ENCODE data around the gene ZDHHC22. TPM values are rescaled to one million over a fixed set of nuclear protein-coding genes. Genes with fewer than 3 reads are reported as not detected.

The ZDHHC22 gene
- total RNA-seq, 2 experiments from 2014 or later = not detected

GRCh38 chr14:77107228-77107627 lies 34.4 kb downstream of the ZDHHC22 start:
- no peaks in the 10 kb centered on the region for H3K27me3 Mint-ChIP-seq

GRCh38 chr14:77106666-77107065 lies 34.9 kb downstream of the ZDHHC22 start:
- Mint-ChIP-seq H3K36me3 (peaks cover 10% of the 10 kb centered on the region), H3K9me3 (no peaks in the 10 kb centered on the region), H3K27me3 (no peaks in the 10 kb centered on the region), H3K27ac (no peak overlapping the region), H3K4me1 (no peaks in the 10 kb centered on the region), H3K4me3 (no peak overlapping the region)
- DNase-seq = no peak

More at GRCh38 chr14:77107228-77107627, 34.4 kb downstream of the ZDHHC22 start:
- Mint-ChIP-seq H3K27ac (no peak overlapping the region), H3K4me1 (no peaks in the 10 kb centered on the region), H3K4me3 (no peak overlapping the region), H3K36me3 (peaks cover 10% of the 10 kb centered on the region), H3K9me3 (no peaks in the 10 kb centered on the region)
- no peak for DNase-seq

GRCh38 chr14:77105145-77105939 lies 36.2 kb downstream of the ZDHHC22 start:
- Mint-ChIP-seq H3K4me1 (peaks cover 3% of the 10 kb centered on the region), H3K9me3 (no peaks in the 10 kb centered on the region), H3K36me3 (peaks cover 9% of the 10 kb centered on the region), H3K27me3 (no peaks in the 10 kb centered on the region), H3K4me3 (no peak overlapping the region), H3K27ac (no peak overlapping the region)
- DNase-seq = no peak

- H3K9me3 Mint-ChIP-seq = no peaks in the 10 kb centered on the region
- no peak overlapping the region for H3K27ac Mint-ChIP-seq
- H3K4me1 Mint-ChIP-seq = peaks cover 8% of the 10 kb centered on the region
- peaks cover 7% of the 10 kb centered on the region for H3K36me3 Mint-ChIP-seq
- H3K27me3 Mint-ChIP-seq = no peaks in the 10 kb centered on the region
- no peak overlapping the region for H3K4me3 Mint-ChIP-seq
- DNase-seq = no peak
These were observed 37.2 kb downstream of the ZDHHC22 start for GRCh38 chr14:77104393-77104792.

- no peak overlapping the region for H3K27ac Mint-ChIP-seq
- H3K4me1 Mint-ChIP-seq = peaks cover 13% of the 10 kb centered on the region
- H3K27me3 Mint-ChIP-seq = no peaks in the 10 kb centered on the region
- peaks cover 7% of the 10 kb centered on the region for H3K36me3 Mint-ChIP-seq
- no peak overlapping the region for H3K4me3 Mint-ChIP-seq
- H3K9me3 Mint-ChIP-seq = no peaks in the 10 kb centered on the region
- DNase-seq = no peak
These were observed 37.6 kb downstream of the ZDHHC22 start for GRCh38 chr14:77103951-77104350.

GRCh38 chr14:77103475-77103874 lies 38.1 kb downstream of the ZDHHC22 start:
- no peak overlapping the region for H3K4me3 Mint-ChIP-seq
- H3K27me3 Mint-ChIP-seq = no peaks in the 10 kb centered on the region
- no peak for DNase-seq
- peaks cover 16% of the 10 kb centered on the region for H3K4me1 Mint-ChIP-seq
- no peak overlapping the region for H3K27ac Mint-ChIP-seq
- H3K36me3 Mint-ChIP-seq = peaks cover 7% of the 10 kb centered on the region
- no peaks in the 10 kb centered on the region for H3K9me3 Mint-ChIP-seq

- no peaks in the 10 kb centered on the region for H3K9me3 Mint-ChIP-seq
- H3K36me3 Mint-ChIP-seq = peaks cover 3% of the 10 kb centered on the region
- no peak overlapping the region for H3K27ac Mint-ChIP-seq
- DNase-seq = no peak
- no peaks in the 10 kb centered on the region for H3K27me3 Mint-ChIP-seq
- H3K4me3 Mint-ChIP-seq = no peak overlapping the region
- peaks cover 16% of the 10 kb centered on the region for H3K4me1 Mint-ChIP-seq
These were observed 39.4 kb downstream of the ZDHHC22 start for GRCh38 chr14:77102154-77102553.

- no peak for DNase-seq
- Mint-ChIP-seq H3K9me3 (no peaks in the 10 kb centered on the region), H3K27me3 (no peaks in the 10 kb centered on the region), H3K4me1 (peaks cover 23% of the 10 kb centered on the region), H3K36me3 (peaks cover 5% of the 10 kb centered on the region), H3K4me3 (no peak overlapping the region), H3K27ac (no peak overlapping the region)
These were observed 40.6 kb downstream of the ZDHHC22 start for GRCh38 chr14:77100961-77101360.

GRCh38 chr14:77099425-77100167 lies 42.0 kb downstream of the ZDHHC22 start:
- Mint-ChIP-seq H3K9me3 (no peaks in the 10 kb centered on the region), H3K36me3 (peaks cover 5% of the 10 kb centered on the region), H3K27me3 (no peaks in the 10 kb centered on the region), H3K4me3 (peak overlapping the region; percentile 99), H3K27ac (no peak overlapping the region), H3K4me1 (peaks cover 26% of the 10 kb centered on the region)
- DNase-seq = no peak

- Mint-ChIP-seq H3K27me3 (no peaks in the 10 kb centered on the region), H3K27ac (peak overlapping the region; percentile 96), H3K4me1 (peaks cover 27% of the 10 kb centered on the region), H3K9me3 (no peaks in the 10 kb centered on the region), H3K36me3 (peaks cover 5% of the 10 kb centered on the region), H3K4me3 (peak overlapping the region; percentile 99)
- no peak for DNase-seq
These were observed 42.9 kb downstream of the ZDHHC22 start for GRCh38 chr14:77098529-77099353.

- DNase-seq = peak; percentile 99
- no peaks in the 10 kb centered on the region for H3K9me3 Mint-ChIP-seq
- peak within 1 kb of the TSS; percentile 96 for H3K27ac Mint-ChIP-seq
- H3K36me3 Mint-ChIP-seq = peaks cover 5% of the 10 kb centered on the region
- no peaks in the 10 kb centered on the region for H3K27me3 Mint-ChIP-seq
- peak within 1 kb of the TSS; percentile 99 for H3K4me3 Mint-ChIP-seq
- H3K4me1 Mint-ChIP-seq = peaks cover 27% of the 10 kb centered on the region
These were observed 43.7 kb downstream of the ZDHHC22 start, which contains the start of gene CIPC for GRCh38 chr14:77097700-77098528. Gene CIPC, plus strand, starts transcription at chr14:77098258. Its CDS starts 7,451 bp downstream, at chr14:77105709.

GRCh38 chr14:77097006-77097699 lies 44.4 kb downstream of the ZDHHC22 start:
- H3K4me3 Mint-ChIP-seq = peak overlapping the region; percentile 99
- peaks cover 5% of the 10 kb centered on the region for H3K36me3 Mint-ChIP-seq
- H3K9me3 Mint-ChIP-seq = no peaks in the 10 kb centered on the region
- no peaks in the 10 kb centered on the region for H3K27me3 Mint-ChIP-seq
- H3K27ac Mint-ChIP-seq = peak overlapping the region; percentile 96
- no peak for DNase-seq
- H3K4me1 Mint-ChIP-seq = peaks cover 27% of the 10 kb centered on the region

GRCh38 chr14:77094672-77095284 lies 46.8 kb downstream of the ZDHHC22 start:
- peak; percentile 68 for DNase-seq
- peaks cover 13% of the 10 kb centered on the region for H3K9me3 Mint-ChIP-seq
- no peak overlapping the region for H3K27ac Mint-ChIP-seq
- no peaks in the 10 kb centered on the region for H3K27me3 Mint-ChIP-seq
- peaks cover 22% of the 10 kb centered on the region for H3K4me1 Mint-ChIP-seq
- H3K36me3 Mint-ChIP-seq = peaks cover 11% of the 10 kb centered on the region
- H3K4me3 Mint-ChIP-seq = no peak overlapping the region
